GM23338 (cell line): ENCODE results near the gene VSTM2B. TPM values are rescaled to one million over a fixed set of nuclear protein-coding genes. Genes with fewer than 3 reads are reported as not detected.

Experiments
- ATAC-seq: fragments of 200-7000 bp; cut with Tn5 transposase; 3 replicates; pipeline ENCODE4 v1.9.1; 2020
- DNase-seq: peaks from one replicate; pipeline ENCODE4 v3.0.0-alpha.2; 2015; ENCODE audit warnings: low spot score
- H2AFZ ChIP-seq: fragments of 200-600 bp; sonication (generic); 2 replicates; pipeline ENCODE4 v1.8.0; 2016; ENCODE audit warnings: antibody characterized with exemption, mild to moderate bottlenecking, moderate library complexity
- H3F3A ChIP-seq: fragments of 200-600 bp; sonication (generic); replicated peaks from 2 replicates; pipeline ENCODE4 v1.8.0; 2017; ENCODE audit warnings: antibody characterized with exemption, mixed run types, low read depth
- H3K27ac ChIP-seq: fragments of 200-600 bp; sonication (generic); 2 replicates; pipeline ENCODE4 v1.6.1; 2016; ENCODE audit warnings: low read depth
- H3K27me3 ChIP-seq: fragments of 200-600 bp; sonication (generic); 2 replicates; pipeline ENCODE4 v1.8.0; 2016; ENCODE audit warnings: mild to moderate bottlenecking, mixed run types, moderate library complexity; ENCODE audit not compliant: insufficient read depth
- H3K36me3 ChIP-seq: fragments of 200-600 bp; sonication (generic); 2 replicates; pipeline ENCODE4 v1.8.0; 2016; ENCODE audit warnings: mild to moderate bottlenecking; ENCODE audit not compliant: insufficient read depth
- H3K4me1 ChIP-seq: fragments of 200-600 bp; sonication (generic); 2 replicates; pipeline ENCODE4 v1.8.0; 2016; ENCODE audit warnings: mild to moderate bottlenecking, moderate library complexity; ENCODE audit not compliant: insufficient read depth
- H3K4me2 ChIP-seq: fragments of 200-600 bp; sonication (generic); 2 replicates; pipeline ENCODE4 v1.7.1; 2017; ENCODE audit warnings: mixed run types
- H3K4me3 ChIP-seq: fragments of 200-600 bp; sonication (generic); 2 replicates; pipeline ENCODE4 v1.6.1; 2016; ENCODE audit warnings: mixed run types
- H3K79me2 ChIP-seq: fragments of 200-600 bp; sonication (generic); replicated peaks from 2 replicates; pipeline ENCODE4 v1.8.0; 2017; ENCODE audit warnings: mild to moderate bottlenecking; ENCODE audit not compliant: insufficient read depth
- H3K9me2 ChIP-seq: fragments of 200-600 bp; sonication (generic); 2 replicates; pipeline ENCODE4 v1.8.0; 2017; ENCODE audit not compliant: insufficient read depth
- H4K20me1 ChIP-seq: fragments of 200-600 bp; sonication (generic); replicated peaks from 2 replicates; pipeline ENCODE4 v1.8.0; 2017; ENCODE audit warnings: mild to moderate bottlenecking; ENCODE audit not compliant: insufficient read depth
- H3K27ac Mint-ChIP-seq: 2 replicates; pipeline ENCODE4 v1.8.0; 2020; ENCODE audit warnings: inconsistent platforms, mild to moderate bottlenecking, moderate library complexity, mixed read lengths
- H3K27me3 Mint-ChIP-seq: 3 replicates; pipeline ENCODE4 v1.8.0; 2022; ENCODE audit warnings: low read depth, mild to moderate bottlenecking, moderate library complexity, mixed read lengths, inconsistent platforms; ENCODE audit not compliant: insufficient read depth, poor library complexity
- H3K36me3 Mint-ChIP-seq: 3 replicates; pipeline ENCODE4 v1.8.0; 2021; ENCODE audit warnings: low read depth, mild to moderate bottlenecking, inconsistent platforms, moderate library complexity, mixed read lengths
- H3K4me1 Mint-ChIP-seq: 3 replicates; pipeline ENCODE4 v1.8.0; 2020; ENCODE audit warnings: mild to moderate bottlenecking, inconsistent platforms, mixed read lengths
- H3K4me3 Mint-ChIP-seq: 3 replicates; pipeline ENCODE4 v1.8.0; 2021; ENCODE audit warnings: moderate library complexity, mild to moderate bottlenecking, inconsistent platforms, mixed read lengths
- H3K9me3 Mint-ChIP-seq: 3 replicates; pipeline ENCODE4 v1.8.0; 2020; ENCODE audit warnings: moderate library complexity, mild to moderate bottlenecking, inconsistent platforms, mixed read lengths
- CREB1 ChIP-seq: fragments of 250-450 bp; sonication (Bioruptor Pico); IDR thresholded peaks from 2 replicates; pipeline ENCODE4 v1.5.0; 2020; ENCODE audit warnings: low read depth, mild to moderate bottlenecking, moderate library complexity
- CTCF ChIP-seq, 2 experiments: fragments of 200-600 bp in 1 of 2; sonication (generic) in 1 of 2; conservative IDR thresholded peaks; 2 replicates each; pipeline versions ENCODE4 v1.5.1 to v1.6.1; 2016 to 2017; ENCODE audit warnings: antibody characterized with exemption in 2 of 2, low read depth in 2 of 2, mild to moderate bottlenecking in 2 of 2, moderate library complexity in 1 of 2
- EZH2 ChIP-seq: fragments of 200-600 bp; sonication (generic); IDR thresholded peaks from one replicate; pipeline ENCODE4 v1.8.0; 2017; ENCODE audit warnings: antibody characterized with exemption, mild to moderate bottlenecking, low read depth; ENCODE audit not compliant: unreplicated experiment
- EZH2phosphoT487 ChIP-seq: fragments of 200-600 bp; sonication (generic); IDR thresholded peaks from one replicate; pipeline ENCODE4 v1.8.1; 2018; ENCODE audit warnings: antibody characterized with exemption; ENCODE audit not compliant: unreplicated experiment
- JUNB ChIP-seq: IDR thresholded peaks from one replicate; pipeline ENCODE4 v1.6.1; 2016; ENCODE audit warnings: antibody characterized with exemption; ENCODE audit not compliant: unreplicated experiment
- NANOG ChIP-seq: IDR thresholded peaks from 2 replicates; pipeline ENCODE4 v1.6.1; 2016; ENCODE audit warnings: antibody characterized with exemption, borderline replicate concordance
- POLR2AphosphoS5 ChIP-seq: IDR thresholded peaks from 2 replicates; pipeline ENCODE4 v1.6.1; 2016; ENCODE audit warnings: antibody characterized with exemption, low read depth
- REST ChIP-seq: IDR thresholded peaks from one replicate; pipeline ENCODE4 v1.6.1; 2018; ENCODE audit warnings: antibody characterized with exemption; ENCODE audit not compliant: unreplicated experiment
- STAT1 ChIP-seq: IDR thresholded peaks from one replicate; pipeline ENCODE4 v1.6.1; 2016; ENCODE audit warnings: antibody characterized with exemption; ENCODE audit not compliant: unreplicated experiment
- ZNF331 ChIP-seq: fragments of 250-450 bp; sonication (Bioruptor Pico); IDR thresholded peaks from 2 replicates; pipeline ENCODE4 v1.5.0; 2020; ENCODE audit warnings: low read depth, mild to moderate bottlenecking, moderate library complexity
- polyA plus RNA-seq: library from polyadenylated mRNA; unstranded; fragments of >200 nt; fragmentation: Nextera tagmentation; extraction: Ambion mirVana; gene quantifications from 2 replicates; pipeline ENCODE4 v1.2.1, GENCODE V29; 2016
- total RNA-seq: library from RNA; depleted of rRNA; stranded (reverse); fragments of >200 nt; shearing (Covaris generic); gene quantifications from 2 replicates; pipeline ENCODE4 v1.2.3, GENCODE V29; 2014

Gene VSTM2B
- total and polyA plus RNA-seq, 2 experiments from 2014 or later: 1.2 to 1.8 TPM

GRCh38 chr19:29583196-29583999 is 57.6 kb downstream of the VSTM2B start:
- Histone ChIP-seq H3K4me2 (no peak overlapping the region), H3K27ac (no peak overlapping the region)
- peaks cover 6% of the 10 kb centered on the region for H3K27me3 Mint-ChIP-seq

More at GRCh38 chr19:29583196-29583999, 57.6 kb downstream of the VSTM2B start:
- Histone ChIP-seq H3F3A (no peaks in the 10 kb centered on the region), H3K9me2 (no peaks in the 10 kb centered on the region), H4K20me1 (no peaks in the 10 kb centered on the region), H3K4me1 (no peaks in the 10 kb centered on the region), H2AFZ (0 out of 2 replicates have a peak overlapping the region, but pooled peaks have one; percentile 23), H3K79me2 (no peaks in the 10 kb centered on the region), H3K4me3 (no peak overlapping the region), H3K36me3 (no peaks in the 10 kb centered on the region), H3K27me3 (no peaks in the 10 kb centered on the region)
- H3K4me3 Mint-ChIP-seq: no peak overlapping the region
- TF ChIP-seq POLR2AphosphoS5 (no peak), REST (no peak), CREB1 (CRISPR knock-in tag) (no peak), EZH2phosphoT487 (no peak), JUNB (no peak), CTCF (conservative IDR thresholded peaks at IDR 0.05; ENCODE audit: low read depth in 2 of 2) (no peak), ZNF331 (no peak), EZH2 (no peak), NANOG (no peak), STAT1 (no peak)
- no peak for ATAC-seq
- no peak overlapping the region for H3K27ac Mint-ChIP-seq
- H3K36me3 Mint-ChIP-seq: no peaks in the 10 kb centered on the region
- H3K9me3 Mint-ChIP-seq: peaks cover 4% of the 10 kb centered on the region
- DNase-seq: no peak
- peaks cover 5% of the 10 kb centered on the region; the same call in 1 of the 3 replicates for H3K4me1 Mint-ChIP-seq
